NCI-H2029 treated with DMSO at 0.1 percent for 48 hours (cell line): ENCODE results near the gene SHROOM1.

Source experiments
- DNase-seq: peaks from one replicate; lab custom pipeline; 2025; lab: John Stamatoyannopoulos, UW

SHROOM1 gene

DNA sequence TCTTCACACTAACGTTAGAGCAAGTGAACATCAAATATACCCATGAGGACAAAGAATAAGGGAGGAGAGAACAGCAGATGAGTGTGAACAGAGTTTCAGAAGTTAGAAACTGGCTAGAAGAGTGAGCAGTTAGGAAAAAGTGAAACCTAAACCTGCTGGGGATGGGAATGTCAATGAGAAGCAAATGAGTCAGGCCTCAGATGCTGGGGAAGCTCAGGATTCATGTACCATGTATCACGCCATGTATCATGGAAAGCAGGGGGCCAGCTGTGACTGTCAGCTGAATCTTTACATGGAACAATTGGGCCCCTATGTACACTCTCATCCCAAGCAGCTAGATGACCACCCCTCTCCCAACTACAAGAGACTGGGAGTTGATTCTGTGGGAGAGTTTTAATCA, 19.6 kb upstream of the SHROOM1 start:
- DNase-seq = no peak

DNA sequence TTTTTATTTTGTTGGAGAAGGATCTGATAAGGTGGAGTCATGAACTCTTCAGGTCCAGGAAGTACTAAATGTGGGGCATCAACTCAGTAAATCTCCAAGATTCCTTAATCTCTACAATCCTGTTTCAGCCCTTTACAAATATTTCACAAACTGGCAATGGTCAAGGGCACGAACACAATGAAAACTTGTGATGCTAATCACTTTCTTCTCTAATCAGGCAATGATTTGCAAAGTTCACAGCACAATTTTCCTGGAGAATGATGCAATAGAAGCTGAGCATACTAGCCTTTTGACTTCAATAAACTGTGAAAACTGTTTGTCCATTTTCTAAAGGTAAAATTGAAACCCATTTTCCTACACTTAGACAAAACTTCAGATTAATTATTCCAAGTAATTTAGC, 18.9 kb upstream of the SHROOM1 start:
- DNase-seq = no peak

- no peak for DNase-seq
Measured at GRCh38 chr5:132848270-132848669, 17.8 kb upstream of the SHROOM1 start.

DNA sequence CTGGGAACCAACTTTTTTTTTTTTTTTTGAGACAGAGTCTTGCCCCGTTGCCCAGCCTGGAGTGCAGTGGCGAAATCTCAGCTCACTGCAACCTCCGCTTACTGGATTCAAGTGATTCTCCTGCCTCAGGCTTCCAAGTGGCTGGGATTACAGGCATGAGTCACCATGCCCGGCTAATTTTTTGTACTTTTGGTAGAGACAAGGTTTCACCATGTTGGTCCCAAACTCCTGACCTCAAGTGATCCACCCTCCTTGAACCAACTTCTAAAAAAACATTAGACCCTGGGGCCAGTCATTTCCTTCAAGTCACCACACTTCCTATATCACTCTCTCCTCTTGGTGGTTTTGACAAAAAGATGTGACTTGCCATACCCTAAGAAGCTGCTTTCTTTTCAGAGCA, 10.9 kb upstream of the SHROOM1 start:
- DNase-seq = no peak

- no peak for DNase-seq
Measured at GRCh38 chr5:132840896-132841295, 10.4 kb upstream of the SHROOM1 start.

- DNase-seq = no peak
Measured at GRCh38 chr5:132840313-132840712, 9.9 kb upstream of the SHROOM1 start.

DNA sequence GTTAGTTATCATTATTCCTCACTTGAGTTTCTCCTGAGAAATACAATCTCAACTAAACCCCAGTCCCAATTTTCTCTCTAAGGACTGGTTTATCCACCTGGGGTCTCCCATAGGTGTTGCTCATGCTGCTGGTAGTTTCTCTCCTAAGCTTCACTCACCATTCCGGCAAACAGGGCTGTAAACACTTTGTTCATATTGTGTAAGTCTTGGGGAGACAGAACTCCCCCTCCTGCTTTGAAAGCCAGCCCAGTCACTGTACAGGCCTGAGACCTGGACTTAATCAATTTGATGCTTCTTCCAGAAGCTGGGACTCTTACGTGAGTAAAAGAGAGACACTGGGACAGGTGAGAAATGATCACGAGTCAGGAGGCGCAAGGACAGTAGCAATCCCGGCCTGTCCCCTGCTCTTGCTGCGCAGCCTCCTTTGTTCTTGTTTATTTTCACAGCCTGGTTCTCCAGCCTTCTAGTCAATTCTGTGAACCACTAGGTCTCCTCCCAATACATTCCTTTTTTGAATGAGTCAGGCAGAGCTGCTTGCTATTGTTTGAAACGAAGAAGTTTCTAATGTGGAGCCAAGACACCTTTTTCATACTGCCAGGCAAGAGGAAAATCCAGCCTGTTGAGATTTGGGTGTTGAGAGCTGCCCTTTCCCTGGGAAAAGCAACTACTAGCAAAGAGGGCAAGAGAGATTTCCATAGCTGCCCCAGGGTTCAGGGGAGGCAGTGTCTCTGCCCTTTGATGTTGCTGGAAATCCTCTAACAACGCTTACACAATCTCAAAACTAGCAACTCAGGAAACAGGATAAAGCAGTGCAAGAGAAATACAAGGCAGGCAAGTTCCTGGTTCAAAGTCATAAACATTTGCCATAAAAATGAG, 9.2 kb upstream of the SHROOM1 start:
- DNase-seq = no peak

- DNase-seq = no peak
Measured at GRCh38 chr5:132838516-132839282, 8.3 kb upstream of the SHROOM1 start.

DNA sequence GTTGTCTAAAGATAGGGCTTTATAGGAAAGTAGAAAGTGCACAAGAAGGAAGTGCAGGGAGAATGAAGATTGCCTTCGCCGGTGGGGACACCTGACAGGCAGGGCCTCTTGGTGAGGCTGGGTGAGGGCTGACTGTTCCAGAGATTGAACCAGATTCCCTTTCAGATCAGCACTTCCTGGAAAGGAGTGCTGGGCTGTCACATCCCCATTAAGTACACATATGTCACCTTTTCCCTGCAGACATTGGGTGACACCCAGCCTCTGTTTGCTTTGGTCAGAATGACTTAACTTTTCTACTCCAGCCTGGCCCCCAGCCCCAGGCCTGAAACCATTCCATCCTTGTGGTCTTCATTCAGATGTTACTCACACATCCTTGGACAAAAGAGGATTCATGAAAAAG, 7.4 kb upstream of the SHROOM1 start:
- no peak for DNase-seq

GRCh38 chr5:132836852-132837251, 6.4 kb upstream of the SHROOM1 start:
- DNase-seq = no peak

DNA sequence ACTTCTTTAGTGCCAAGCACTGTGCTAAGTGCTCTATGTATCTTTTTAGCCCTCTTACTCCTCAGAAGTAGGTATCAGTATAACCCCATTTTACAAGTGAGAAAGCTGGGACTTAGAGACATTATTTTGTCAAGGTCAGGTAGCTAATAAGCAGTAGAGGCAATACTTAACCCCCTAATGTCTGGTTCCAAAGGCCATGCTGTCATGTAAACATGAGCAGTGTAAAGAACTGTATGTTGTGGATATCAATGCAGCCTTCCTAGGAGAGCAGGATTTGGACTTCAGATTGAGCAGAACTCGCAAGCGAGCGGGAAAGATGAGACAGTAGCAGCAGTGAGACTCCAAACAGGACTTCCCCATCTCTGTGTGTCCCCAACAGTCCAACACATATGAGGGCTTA, 3.6 kb upstream of the SHROOM1 start:
- no peak for DNase-seq

- DNase-seq = no peak
Measured at GRCh38 chr5:132832612-132833011, 2.2 kb upstream of the SHROOM1 start.

- DNase-seq = no peak
Measured at GRCh38 chr5:132831095-132831860, 831 bp upstream of the SHROOM1 start.

DNA sequence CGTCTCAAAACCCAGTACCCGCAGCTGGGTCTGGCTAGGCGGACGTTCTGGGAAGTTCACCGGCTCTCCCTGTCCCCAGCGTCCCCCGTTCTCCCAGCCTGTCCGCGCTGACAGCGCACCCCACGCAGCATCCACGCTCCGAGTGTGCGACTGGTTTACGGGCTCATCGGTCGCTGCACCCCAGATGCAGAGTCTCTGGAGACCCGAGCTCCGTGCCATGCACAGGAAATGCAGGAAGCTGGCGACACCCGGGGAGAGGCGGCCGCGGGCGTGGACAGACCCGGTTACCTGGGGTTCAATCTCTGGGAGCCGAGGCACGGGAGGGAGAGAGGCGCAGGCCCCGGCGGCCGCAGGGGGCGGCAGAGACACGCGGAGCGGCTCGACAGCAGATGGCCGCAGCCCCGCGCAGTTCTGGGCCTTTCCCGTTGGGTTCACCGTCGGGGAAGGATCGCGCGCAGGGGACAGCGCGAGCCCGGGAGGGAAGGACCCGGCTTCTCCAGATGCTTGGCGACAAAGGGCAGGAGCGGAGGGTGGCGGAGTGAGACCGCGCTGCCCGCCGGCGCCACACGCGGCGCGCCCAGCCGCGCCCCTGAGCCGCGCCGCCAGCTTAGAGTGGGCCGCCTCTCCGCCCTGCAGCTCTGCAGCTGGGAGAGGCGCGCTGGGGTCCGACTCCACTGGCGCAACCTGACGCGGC, 558 bp downstream of the SHROOM1 start:
- no peak for DNase-seq

DNA sequence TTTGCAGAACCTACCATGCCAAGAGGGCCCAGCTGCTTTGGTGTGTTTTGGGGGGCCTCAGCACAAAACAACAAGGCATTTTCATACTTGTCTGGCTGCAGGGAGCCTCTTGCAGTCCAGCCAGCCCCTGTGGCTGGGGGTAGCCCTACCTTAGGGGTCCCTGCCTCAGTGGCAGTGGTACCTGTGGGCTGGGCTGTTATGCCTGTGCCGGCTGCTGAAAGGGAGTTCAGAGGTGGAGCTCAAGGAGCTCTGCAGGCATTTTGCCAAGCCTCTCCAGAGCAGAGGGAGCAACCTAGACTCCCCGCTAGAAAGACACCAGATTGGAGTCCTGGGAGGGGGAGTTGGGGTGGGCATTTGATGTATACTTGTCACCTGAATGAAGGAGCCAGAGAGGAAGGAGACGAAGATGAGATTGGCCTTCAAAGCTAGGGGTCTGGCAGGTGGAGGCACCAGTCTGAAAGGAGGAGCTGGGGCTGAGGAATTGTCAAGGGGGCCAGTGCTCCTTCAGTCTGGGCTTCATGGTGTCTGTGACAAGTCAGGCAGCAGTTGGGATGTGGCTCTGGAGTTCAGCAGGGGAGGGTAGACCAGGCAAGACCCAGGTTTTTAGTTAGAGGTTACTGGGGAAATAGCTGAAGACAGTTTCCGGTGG, 1.5 kb downstream of the SHROOM1 start:
- DNase-seq = no peak

GRCh38 chr5:132827943-132828673, 2.3 kb downstream of the SHROOM1 start:
- no peak for DNase-seq

DNA sequence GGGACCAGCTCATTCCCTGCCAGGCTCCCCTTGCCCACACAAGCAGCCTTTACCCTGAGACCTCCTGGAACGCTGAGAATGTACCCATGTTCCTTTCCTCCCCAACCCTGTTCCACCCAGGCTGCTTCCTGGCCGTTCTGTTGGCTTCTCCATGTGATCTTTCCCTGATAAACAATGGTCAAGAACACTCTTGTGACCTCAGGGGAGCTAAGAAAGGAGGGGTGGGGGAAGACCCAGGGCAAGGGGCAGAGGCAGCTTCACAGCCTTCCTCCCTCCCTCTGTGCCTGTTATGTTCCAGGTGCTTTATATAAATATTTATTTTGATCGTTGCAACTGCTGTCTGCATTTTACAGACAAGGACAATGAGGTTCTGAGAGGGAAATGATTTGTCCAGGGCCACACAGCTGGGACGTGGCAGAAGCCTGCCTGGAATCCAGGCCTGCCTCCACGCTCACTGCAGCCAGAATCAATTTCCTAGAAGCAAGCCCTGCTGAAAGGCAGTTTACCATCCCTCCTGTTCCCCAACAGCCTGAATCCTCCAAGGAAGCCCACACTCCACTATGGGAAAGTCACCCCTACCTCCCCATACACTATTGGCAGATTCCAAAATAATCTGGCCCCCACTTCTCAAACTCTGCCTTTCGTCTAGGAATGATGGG, 3.9 kb downstream of the SHROOM1 start:
- no peak for DNase-seq

DNA sequence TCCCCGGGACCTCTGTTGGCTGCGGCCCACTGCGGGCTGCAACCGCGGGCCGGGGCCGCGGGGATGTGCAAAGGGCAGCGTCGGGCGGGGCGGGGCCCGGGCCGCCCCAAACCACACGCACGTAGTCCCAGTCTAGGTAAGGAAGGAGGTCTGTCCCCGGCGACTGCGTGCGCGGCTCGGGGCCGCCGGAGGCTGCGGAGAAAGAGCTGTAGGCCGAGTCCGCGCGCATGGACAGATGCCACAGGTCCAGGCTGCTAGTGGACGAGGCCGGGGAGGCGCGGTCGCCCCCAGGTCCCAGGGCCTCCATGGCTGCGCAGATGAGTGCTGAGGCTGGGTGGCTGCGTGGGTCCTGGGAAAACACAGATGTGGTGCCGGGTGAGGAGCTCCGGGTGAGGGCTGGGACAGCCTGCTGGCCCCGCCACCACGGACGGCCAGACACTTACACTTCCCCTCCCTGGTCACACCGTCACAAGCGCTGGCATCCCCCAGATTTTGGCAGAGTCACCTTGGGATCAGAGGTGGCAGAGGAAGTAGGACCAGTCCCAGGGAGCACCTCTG, 4.5 kb downstream of the SHROOM1 start:
- no peak for DNase-seq

- no peak for DNase-seq
Measured at GRCh38 chr5:132825033-132825833, 5.2 kb downstream of the SHROOM1 start.
